SJCRH30 (cell line): ENCODE measurements around the gene TMEM236. TPM values are rescaled to one million over a fixed set of nuclear protein-coding genes. Genes with fewer than 3 reads are reported as not detected.

Source experiments
- DNase-seq, 2 experiments: peaks; one replicate each; pipeline ENCODE4 v3.0.0-alpha.2; 2015 to 2020
- H3K27ac ChIP-seq: fragments of 250-450 bp; sonication (Bioruptor Pico); 2 replicates; pipeline ENCODE4 v1.5.1; 2020; ENCODE audit warnings: mild to moderate bottlenecking, moderate library complexity
- H3K27me3 ChIP-seq: fragments of 250-450 bp; sonication (Bioruptor Pico); 2 replicates; pipeline ENCODE4 v1.5.1; 2020; ENCODE audit warnings: mild to moderate bottlenecking, moderate library complexity
- H3K36me3 ChIP-seq: fragments of 250-450 bp; sonication (Bioruptor Pico); 2 replicates; pipeline ENCODE4 v1.5.1; 2020; ENCODE audit warnings: mild to moderate bottlenecking, moderate library complexity
- H3K4me1 ChIP-seq: fragments of 250-450 bp; sonication (Bioruptor Pico); 2 replicates; pipeline ENCODE4 v1.5.1; 2020; ENCODE audit warnings: mild to moderate bottlenecking, moderate library complexity
- H3K4me3 ChIP-seq: fragments of 250-450 bp; sonication (Bioruptor Pico); 2 replicates; pipeline ENCODE4 v1.5.1; 2020; ENCODE audit warnings: mild to moderate bottlenecking, moderate library complexity
- H3K9me3 ChIP-seq: fragments of 250-450 bp; sonication (Bioruptor Pico); replicated peaks from 2 replicates; pipeline ENCODE4 v1.5.1; 2020; ENCODE audit warnings: mild to moderate bottlenecking, moderate library complexity
- total RNA-seq: library from RNA; depleted of rRNA; stranded (reverse); fragments of >200 nt; shearing (Covaris generic); gene quantifications from 2 replicates; pipeline ENCODE4 v1.2.3, GENCODE V29; 2014

The TMEM236 gene
- total RNA-seq, 1 experiment from 2014 or later, result not detected

DNA sequence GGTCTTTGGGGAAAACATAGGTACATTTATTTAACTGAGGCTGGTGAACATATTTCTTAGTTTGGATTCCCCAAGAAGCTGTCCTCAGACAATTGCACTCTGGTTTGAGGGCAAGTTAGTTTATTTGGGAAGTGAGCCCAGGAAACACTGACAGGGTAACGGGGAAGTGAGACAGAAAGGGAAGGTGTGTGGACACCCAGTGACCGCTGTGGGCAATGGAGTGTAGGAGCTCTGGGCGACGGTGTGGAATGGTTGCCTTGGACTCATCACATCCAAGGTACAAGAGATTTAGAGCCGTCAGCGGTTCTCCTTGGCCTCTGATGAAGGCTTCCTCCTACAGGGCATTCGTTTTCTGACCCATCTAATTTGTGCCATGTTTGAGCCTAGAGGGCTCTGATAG lies 64.2 kb downstream of the TMEM236 start:
- Histone ChIP-seq H3K9me3 (no peaks in the 10 kb centered on the region), H3K4me1 (no peaks in the 10 kb centered on the region), H3K27ac (no peak overlapping the region), H3K36me3 (no peaks in the 10 kb centered on the region), H3K27me3 (no peaks in the 10 kb centered on the region), H3K4me3 (no peak overlapping the region)
- DNase-seq, result no peak

DNA sequence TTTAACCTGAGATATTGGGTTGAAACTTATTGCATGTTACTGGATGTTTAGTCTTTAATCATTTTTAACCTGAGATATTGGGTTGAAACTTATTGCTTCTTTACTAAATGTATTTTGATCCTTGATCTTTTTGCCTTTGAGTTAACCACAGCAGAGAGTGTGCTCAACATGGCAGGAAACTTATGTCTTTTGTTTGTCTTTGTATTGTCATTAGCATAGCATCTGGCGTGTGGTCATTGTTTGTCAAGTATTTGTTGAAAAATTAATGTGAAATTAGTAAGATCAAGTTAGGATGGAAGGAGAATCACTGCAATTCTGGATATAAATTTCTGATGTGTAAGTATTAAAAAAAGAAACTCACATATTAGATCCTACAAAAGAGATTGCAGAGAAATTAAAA lies 65.3 kb downstream of the TMEM236 start:
- Histone ChIP-seq H3K4me1 (no peaks in the 10 kb centered on the region), H3K27me3 (no peaks in the 10 kb centered on the region), H3K36me3 (no peaks in the 10 kb centered on the region), H3K4me3 (no peak overlapping the region), H3K27ac (no peak overlapping the region), H3K9me3 (no peaks in the 10 kb centered on the region)
- DNase-seq, result no peak

DNA sequence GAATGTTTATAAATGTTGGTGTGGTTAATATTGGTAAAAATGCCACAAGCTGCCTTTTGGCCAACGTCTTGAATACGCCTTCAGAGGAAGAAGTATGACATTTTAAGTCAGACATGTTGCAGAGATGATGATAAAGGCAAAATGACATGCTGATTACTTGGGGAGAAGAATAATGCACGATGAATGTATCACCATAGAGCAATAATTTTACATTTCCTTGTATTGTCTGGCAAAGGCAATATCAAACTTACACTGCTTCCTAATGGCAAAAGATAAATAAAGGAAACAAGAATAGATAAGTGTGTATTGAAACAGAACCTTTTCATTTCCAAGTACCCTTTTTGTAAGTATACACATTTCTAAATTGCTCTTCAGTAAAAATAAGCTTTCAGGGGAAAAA lies 65.8 kb downstream of the TMEM236 start:
- Histone ChIP-seq H3K4me1 (no peaks in the 10 kb centered on the region), H3K27me3 (no peaks in the 10 kb centered on the region), H3K36me3 (no peaks in the 10 kb centered on the region), H3K9me3 (no peaks in the 10 kb centered on the region), H3K4me3 (no peak overlapping the region), H3K27ac (no peak overlapping the region)
- no peak for DNase-seq

DNA sequence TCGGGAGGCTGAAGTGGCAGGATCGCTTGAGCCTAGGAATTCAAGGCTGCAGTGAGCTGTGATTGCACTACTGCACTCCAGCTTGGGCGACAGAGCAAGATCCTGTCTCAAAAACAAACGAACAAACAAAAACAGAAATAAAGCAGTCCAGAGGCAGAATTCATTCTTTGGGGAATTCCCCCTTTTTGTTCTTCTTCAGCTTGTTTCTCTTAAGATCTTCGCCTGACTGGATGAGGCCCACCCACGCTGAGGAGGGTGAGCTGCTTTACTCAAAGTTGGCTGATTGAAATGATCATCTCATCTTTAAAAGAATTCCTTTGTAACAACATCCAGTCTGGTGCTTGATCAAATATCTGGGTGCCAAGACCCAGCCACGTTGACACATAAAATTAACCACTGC lies 67.8 kb downstream of the TMEM236 start:
- Histone ChIP-seq H3K4me3 (no peak overlapping the region), H3K36me3 (no peaks in the 10 kb centered on the region), H3K27ac (no peak overlapping the region), H3K4me1 (no peaks in the 10 kb centered on the region), H3K9me3 (no peaks in the 10 kb centered on the region), H3K27me3 (no peaks in the 10 kb centered on the region)
- DNase-seq, result no peak

DNA sequence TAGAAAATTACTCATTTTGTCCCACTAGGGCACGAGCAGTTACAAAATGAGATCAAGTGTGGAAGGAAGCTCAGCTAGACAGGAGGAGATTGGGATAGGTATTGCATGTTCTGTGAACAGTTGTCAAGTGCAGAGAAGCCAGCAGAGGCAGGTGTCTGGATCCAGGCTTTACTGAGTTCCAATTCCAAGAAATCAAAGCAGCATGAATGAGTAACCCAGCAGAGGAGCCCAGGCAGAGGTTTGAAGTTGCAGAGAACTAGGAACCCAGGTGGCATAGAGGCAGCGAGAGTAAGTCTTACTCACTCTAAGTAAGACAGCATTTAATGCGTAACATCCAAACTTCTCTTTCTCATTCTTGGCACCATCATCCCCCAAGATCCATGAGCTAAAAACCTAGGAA lies 68.9 kb downstream of the TMEM236 start:
- H3K27me3 ChIP-seq, result no peaks in the 10 kb centered on the region
- DNase-seq, result no peak

DNA sequence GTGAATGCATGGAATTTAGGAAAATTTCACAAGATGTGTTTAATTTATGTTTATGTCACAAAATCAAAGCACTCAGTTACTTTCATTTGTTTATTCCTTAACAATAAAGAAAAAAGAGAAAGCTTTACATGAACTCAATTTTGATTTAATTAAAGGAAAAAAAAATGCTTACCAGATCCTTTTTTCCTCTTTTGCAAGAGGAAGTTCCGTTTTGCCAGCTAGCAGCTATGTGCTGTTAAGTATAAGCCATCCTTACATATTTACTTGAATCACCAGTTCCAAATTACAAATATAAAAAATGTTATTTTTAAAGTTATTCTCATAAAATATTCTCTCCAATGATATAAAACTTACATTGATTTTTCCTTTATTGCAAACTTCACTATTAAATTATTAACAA lies 69.9 kb downstream of the TMEM236 start:
- no peak for DNase-seq
- no peak overlapping the region for H3K4me3 ChIP-seq
- no peaks in the 10 kb centered on the region for H3K9me3 ChIP-seq
- H3K27ac ChIP-seq, result no peak overlapping the region
- no peaks in the 10 kb centered on the region for H3K27me3 ChIP-seq
- H3K4me1 ChIP-seq, result no peaks in the 10 kb centered on the region
- no peaks in the 10 kb centered on the region for H3K36me3 ChIP-seq

More for the DNA sequence above, 68.9 kb downstream of the TMEM236 start:
- Histone ChIP-seq H3K4me1 (no peaks in the 10 kb centered on the region), H3K36me3 (no peaks in the 10 kb centered on the region), H3K27ac (no peak overlapping the region), H3K9me3 (no peaks in the 10 kb centered on the region), H3K4me3 (no peak overlapping the region)

DNA sequence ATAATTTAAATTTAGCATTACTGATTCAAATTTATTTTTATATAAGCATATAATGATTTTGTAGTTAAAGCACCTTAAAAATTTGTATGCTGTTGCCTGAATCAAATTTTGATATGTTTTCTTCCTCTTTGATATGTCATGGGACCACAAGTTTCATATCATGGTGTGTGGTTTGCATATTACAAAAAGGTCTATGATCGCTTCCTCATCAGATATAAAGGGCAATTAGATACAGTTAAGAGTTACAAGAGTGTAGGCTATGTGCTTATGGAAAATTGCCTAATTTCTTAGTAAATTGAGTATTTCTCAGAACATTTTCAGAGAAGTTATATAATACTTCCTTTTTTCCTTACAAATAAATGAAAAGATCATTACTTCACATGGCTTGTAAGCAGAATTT lies 79.3 kb downstream of the TMEM236 start:
- no peak for DNase-seq
- Histone ChIP-seq H3K4me1 (no peaks in the 10 kb centered on the region), H3K36me3 (no peaks in the 10 kb centered on the region), H3K27me3 (0 out of 2 replicates have a peak, but pooled peaks cover 5% of the 10 kb centered on the region), H3K9me3 (no peaks in the 10 kb centered on the region), H3K4me3 (no peak overlapping the region), H3K27ac (no peak overlapping the region)

DNA sequence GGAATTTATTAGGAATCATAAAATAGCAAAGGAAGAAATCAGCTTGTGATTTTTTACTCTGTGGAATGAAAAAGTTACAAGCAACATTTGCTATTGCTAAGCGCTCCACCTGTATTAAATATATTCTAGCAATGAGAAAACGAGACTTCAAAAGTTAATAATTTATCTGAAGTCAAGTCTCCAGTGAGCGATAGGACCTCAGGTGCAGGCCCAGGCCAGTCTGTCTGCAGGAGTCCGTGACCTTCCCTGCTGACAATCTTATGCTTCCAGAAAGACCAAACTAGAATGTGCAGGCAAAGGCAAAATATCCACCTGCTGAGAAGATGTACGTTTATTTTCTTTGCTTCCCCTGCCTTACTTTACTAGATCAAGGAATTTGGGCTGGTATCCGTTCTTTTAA lies 79.9 kb downstream of the TMEM236 start:
- no peak overlapping the region for H3K27ac ChIP-seq
- H3K9me3 ChIP-seq, result no peaks in the 10 kb centered on the region
- no peak overlapping the region for H3K4me3 ChIP-seq
- DNase-seq, result no peak
- 0 out of 2 replicates have a peak, but pooled peaks cover 5% of the 10 kb centered on the region for H3K27me3 ChIP-seq
- no peaks in the 10 kb centered on the region for H3K36me3 ChIP-seq
- H3K4me1 ChIP-seq, result no peaks in the 10 kb centered on the region

DNA sequence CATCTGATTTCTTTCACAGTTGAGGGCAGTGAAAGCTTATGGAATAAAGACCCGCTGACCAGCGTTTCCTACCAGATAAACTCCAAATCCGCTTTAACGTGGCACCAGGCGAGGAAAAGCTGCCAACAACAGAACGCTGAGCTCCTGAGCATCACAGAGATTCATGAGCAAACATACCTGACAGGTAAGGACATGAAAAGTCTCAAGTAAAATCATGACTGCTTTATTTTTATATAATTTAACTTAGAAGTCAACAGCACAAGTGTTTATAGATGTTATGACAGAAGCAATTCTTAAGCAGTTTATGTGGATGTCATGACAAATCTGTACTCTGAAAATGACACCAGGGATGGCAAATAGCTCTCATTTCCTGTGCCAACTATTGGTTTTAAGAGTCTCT lies 81.7 kb downstream of the TMEM236 start:
- no peak for DNase-seq
- Histone ChIP-seq H3K27me3 (0 out of 2 replicates have a peak, but pooled peaks cover 5% of the 10 kb centered on the region), H3K4me1 (no peaks in the 10 kb centered on the region), H3K36me3 (no peaks in the 10 kb centered on the region), H3K4me3 (no peak overlapping the region), H3K9me3 (no peaks in the 10 kb centered on the region), H3K27ac (no peak overlapping the region)

DNA sequence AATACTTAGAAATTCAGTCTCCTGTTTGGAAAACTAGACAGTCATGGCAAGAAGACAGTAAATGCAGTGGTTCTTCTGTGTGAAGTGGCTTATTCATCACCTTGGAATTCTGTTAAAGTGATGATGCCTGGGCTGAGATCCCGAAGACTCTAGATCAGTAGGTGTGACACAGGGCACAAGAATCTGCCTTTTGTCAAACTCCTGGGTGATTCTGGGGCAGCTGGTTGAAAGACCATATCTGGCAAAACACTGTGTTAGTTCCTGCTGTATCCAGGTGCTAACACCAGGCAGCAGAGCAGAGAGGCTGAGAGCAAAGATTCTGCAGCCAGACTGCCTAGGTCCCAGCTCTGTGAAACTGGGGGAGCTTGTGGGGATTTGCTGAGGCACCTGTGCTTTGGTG lies 83.7 kb downstream of the TMEM236 start:
- Histone ChIP-seq H3K27ac (no peak overlapping the region), H3K4me3 (no peak overlapping the region), H3K27me3 (0 out of 2 replicates have a peak, but pooled peaks cover 5% of the 10 kb centered on the region), H3K4me1 (no peaks in the 10 kb centered on the region), H3K9me3 (no peaks in the 10 kb centered on the region), H3K36me3 (no peaks in the 10 kb centered on the region)
- no peak for DNase-seq

DNA sequence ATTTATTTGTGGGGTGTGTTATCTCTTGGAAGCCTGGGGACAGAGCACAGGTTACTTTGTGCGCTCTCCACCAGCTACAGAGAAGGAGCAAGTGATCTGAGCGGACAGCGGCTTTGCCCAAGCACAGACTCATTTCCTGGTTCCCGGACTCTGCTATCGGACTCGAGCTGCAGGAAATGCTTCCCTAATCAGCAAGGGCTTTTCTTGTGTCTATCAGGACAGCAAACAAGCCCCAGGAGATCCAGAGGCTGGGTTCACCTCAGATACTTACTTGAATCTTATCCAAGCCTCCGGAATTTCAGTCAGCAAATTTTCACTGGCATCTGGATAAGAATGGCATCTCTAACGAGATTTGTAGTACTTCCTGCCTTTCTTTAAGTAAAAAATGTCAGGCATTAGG lies 84.9 kb downstream of the TMEM236 start:
- Histone ChIP-seq H3K9me3 (no peaks in the 10 kb centered on the region), H3K36me3 (no peaks in the 10 kb centered on the region), H3K4me1 (no peaks in the 10 kb centered on the region), H3K27me3 (0 out of 2 replicates have a peak, but pooled peaks cover 5% of the 10 kb centered on the region), H3K27ac (no peak overlapping the region), H3K4me3 (no peak overlapping the region)
- DNase-seq, result peak in 1 of 2 experiments; percentile 13

DNA sequence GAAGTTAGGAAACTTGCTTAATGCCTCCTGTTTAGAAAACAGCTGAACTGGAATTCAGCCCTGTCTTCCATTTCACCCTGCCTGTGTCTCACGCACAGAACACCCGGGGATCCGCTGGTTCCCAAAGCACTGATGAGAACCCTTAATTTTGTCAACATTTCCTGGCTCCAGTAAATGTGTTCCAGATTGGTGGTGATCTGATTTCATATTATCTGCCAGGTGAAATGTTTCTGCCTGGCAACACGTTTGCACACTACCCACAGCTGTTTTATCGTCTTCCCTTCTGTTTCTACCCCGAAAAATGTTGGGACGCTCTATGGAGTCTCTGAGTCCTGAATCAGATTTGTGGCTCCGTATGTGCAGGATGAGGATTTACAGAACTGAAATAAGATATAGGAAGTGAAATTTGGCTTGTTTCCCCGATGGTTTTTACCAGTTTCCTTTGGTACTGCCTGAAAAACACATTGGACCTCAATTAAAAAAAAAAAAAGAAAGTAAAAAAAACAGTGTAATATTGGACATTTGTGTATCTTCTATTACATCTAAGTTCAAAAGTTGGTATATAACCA lies 86.2 kb downstream of the TMEM236 start:
- DNase-seq, result no peak
- Histone ChIP-seq H3K4me3 (no peak overlapping the region), H3K27me3 (0 out of 2 replicates have a peak, but pooled peaks cover 5% of the 10 kb centered on the region), H3K4me1 (no peaks in the 10 kb centered on the region), H3K9me3 (no peaks in the 10 kb centered on the region), H3K27ac (no peak overlapping the region), H3K36me3 (no peaks in the 10 kb centered on the region)

DNA sequence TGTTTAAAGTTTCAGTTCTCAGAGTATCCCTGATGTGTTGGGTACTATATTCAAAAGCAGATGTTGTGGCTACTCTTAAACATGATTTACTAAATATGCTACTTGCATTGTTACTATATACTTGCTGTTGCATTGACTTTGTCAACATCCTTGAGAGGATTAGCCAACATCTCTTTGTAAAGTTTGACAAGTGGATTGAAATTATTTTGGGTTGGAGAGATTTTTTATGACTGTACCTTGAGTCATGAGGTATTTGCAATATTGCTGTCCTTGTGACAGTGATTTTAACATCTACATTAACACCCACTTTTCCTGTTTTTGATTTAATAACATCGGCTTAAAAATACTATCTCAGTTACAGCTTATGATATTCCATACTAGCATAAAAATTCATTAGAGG lies 89.0 kb downstream of the TMEM236 start:
- H3K27me3 ChIP-seq, result no peaks in the 10 kb centered on the region
- H3K27ac ChIP-seq, result no peak overlapping the region
- H3K4me1 ChIP-seq, result no peaks in the 10 kb centered on the region
- no peak for DNase-seq
- H3K4me3 ChIP-seq, result no peak overlapping the region
- no peaks in the 10 kb centered on the region for H3K36me3 ChIP-seq
- H3K9me3 ChIP-seq, result no peaks in the 10 kb centered on the region

DNA sequence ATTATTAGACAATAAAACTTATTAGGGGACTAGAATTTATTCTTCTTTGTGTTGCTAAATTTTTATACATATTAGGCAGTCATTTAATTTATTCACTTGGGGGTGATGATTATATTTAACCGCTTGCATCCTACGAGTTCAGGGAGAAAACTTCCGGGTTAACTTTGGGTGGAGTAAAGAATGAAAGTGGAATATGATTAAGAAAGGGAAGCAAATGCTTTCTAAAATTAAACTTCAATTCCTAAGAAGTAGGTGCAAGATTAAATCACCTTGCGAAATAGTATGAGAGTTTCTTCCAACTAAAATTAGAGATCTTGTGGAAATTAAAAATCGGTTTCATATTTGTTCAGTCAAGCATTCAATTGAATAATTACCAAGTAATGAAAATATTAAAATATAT lies 90.6 kb downstream of the TMEM236 start:
- no peak for DNase-seq
- Histone ChIP-seq H3K4me3 (no peak overlapping the region), H3K27ac (no peak overlapping the region), H3K4me1 (no peaks in the 10 kb centered on the region), H3K9me3 (no peaks in the 10 kb centered on the region), H3K36me3 (no peaks in the 10 kb centered on the region), H3K27me3 (peaks cover 10% of the 10 kb centered on the region; the same call in 1 of the 2 replicates)

DNA sequence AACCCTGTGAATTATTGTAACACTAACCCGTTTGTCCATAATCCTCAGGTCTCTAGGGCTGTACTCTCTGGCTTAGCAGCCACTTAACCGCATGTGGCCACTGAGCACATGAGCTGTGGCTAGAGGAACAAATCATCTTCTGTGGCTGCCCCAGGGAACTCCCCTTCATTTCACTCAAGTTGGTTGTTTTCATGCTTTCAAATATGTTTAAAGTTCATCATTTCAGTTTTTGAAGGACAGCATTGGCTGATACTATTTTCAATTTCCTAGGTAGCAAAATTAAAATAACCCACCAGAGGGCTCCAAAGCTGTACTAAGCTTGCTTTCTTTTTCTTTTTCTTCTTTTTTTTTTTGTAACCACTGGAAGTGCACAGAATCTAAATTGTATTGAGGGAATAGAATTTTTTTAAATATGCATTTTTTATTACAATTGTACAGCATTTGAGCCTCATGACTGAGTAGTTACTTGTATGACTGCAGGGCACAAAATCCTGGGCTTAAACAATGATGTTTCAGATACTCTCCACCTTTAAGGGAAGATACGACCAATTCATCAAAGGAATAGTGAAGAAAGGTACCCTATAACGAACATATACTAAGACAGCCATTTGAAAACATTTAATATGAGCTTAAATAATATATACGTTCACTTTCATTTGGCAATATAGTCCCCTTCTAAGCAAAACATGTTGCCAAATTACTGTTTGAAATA lies 95.7 kb downstream of the TMEM236 start:
- Histone ChIP-seq H3K27me3 (peaks cover 10% of the 10 kb centered on the region), H3K27ac (no peak overlapping the region), H3K4me3 (no peak overlapping the region), H3K4me1 (no peaks in the 10 kb centered on the region), H3K36me3 (no peaks in the 10 kb centered on the region), H3K9me3 (no peaks in the 10 kb centered on the region)
- peak; percentile 11 to 43 for DNase-seq

DNA sequence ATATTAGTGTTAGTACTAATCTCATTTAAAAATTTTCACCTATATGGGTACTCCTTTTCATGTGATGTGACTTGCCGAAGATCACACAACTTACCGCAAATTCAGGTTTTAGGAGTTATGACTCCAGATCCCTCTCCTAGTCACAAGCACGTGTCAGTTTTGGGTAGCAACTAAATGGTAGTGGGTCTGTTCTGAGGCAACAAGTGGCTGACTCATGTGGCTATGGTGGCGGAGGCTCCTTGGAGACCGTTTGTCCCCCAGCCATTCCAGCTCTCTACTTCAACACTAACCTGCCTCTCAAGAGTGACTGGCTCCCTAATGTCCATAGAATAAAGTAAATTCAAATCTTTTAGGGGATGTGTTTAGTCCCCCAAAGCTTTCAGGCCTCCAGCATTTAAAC lies 96.6 kb downstream of the TMEM236 start:
- no peak for DNase-seq
- Histone ChIP-seq H3K9me3 (no peaks in the 10 kb centered on the region), H3K36me3 (no peaks in the 10 kb centered on the region), H3K4me1 (no peaks in the 10 kb centered on the region), H3K27ac (no peak overlapping the region), H3K27me3 (peaks cover 10% of the 10 kb centered on the region), H3K4me3 (no peak overlapping the region)
